GM12874 (cell line): ENCODE measurements around the gene RAX.
A peak's percentile ranks its signal among the peaks of the same experiment; 100 is the strongest.

ENCODE experiments used
- TF ChIP-seq, protein P1 (sequence below): IDR thresholded peaks from 2 replicates; pipeline ENCODE4 v1.5.1; 2011; ENCODE audit warnings: low read depth, mild to moderate bottlenecking, control low read depth, low read length, moderate library complexity; ENCODE audit not compliant: insufficient read depth

RAX gene

GRCh38 chr18:59272891-59273758, at the start of gene RAX:
Gene RAX, minus strand, starts transcription at chr18:59273454. Its CDS starts 248 bp downstream, at chr18:59273206.
- TF ChIP-seq, protein P1, sequence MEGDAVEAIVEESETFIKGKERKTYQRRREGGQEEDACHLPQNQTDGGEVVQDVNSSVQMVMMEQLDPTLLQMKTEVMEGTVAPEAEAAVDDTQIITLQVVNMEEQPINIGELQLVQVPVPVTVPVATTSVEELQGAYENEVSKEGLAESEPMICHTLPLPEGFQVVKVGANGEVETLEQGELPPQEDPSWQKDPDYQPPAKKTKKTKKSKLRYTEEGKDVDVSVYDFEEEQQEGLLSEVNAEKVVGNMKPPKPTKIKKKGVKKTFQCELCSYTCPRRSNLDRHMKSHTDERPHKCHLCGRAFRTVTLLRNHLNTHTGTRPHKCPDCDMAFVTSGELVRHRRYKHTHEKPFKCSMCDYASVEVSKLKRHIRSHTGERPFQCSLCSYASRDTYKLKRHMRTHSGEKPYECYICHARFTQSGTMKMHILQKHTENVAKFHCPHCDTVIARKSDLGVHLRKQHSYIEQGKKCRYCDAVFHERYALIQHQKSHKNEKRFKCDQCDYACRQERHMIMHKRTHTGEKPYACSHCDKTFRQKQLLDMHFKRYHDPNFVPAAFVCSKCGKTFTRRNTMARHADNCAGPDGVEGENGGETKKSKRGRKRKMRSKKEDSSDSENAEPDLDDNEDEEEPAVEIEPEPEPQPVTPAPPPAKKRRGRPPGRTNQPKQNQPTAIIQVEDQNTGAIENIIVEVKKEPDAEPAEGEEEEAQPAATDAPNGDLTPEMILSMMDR = 0 out of 2 replicates have a peak, but pooled peaks have one; percentile 7

DNA sequence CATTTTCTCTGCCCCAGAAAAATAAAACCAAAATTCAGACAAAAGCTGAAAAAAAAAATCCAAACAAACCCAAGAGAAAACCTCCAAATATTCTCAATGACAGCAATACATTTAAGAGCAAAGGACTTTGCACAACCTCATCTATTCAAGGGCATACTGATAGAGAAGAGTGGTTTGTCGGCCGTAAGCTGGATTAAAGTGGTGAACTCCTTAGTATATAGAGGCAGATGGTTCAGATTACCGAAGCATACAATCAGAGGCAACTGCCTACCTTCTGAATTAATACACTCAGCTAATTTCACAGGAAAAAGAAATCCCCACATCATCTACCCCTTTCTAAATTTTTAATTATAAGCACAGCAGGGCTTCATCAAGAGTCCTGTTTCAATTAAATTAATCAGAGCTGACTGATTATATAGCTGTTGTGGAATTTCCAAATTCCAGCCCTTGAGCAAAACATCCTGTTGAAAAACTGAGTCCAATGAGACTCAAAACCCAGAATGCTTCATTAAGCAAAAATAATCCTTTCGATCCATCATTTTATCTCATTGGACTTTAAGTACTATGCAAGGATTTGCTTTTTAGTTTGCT, 45.3 kb upstream of the RAX start, which contains the start of gene CPLX4:
Gene CPLX4 (minus strand): TSS at position 190 of the 591 bp plus-strand sequence. CDS start 187 bp downstream, at position 3.
- TF ChIP-seq, protein P1 = no peak

- TF ChIP-seq, protein P1 = no peak
Observed at GRCh38 chr18:59311631-59312030, 38.4 kb upstream of the RAX start.

DNA sequence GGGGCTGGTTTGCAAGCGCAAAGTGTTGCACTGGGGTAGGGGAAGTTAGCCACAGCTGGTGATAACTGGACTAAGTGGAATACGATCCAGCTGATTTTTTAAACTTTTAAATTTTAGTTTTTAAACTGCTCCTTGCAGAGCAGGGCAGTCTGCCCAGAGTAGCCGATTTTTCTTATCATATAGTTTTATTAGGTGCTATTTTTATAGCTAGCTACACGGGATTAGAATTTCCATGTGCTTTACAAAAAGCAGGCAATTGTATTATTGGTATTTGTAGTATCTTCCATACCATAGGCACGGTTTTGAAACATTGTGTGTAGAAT, 35.6 kb upstream of the RAX start:
- TF ChIP-seq, protein P1 = no peak

- TF ChIP-seq, protein P1 = peak; percentile 86
Observed at GRCh38 chr18:59308248-59308937, 35.1 kb upstream of the RAX start.

DNA sequence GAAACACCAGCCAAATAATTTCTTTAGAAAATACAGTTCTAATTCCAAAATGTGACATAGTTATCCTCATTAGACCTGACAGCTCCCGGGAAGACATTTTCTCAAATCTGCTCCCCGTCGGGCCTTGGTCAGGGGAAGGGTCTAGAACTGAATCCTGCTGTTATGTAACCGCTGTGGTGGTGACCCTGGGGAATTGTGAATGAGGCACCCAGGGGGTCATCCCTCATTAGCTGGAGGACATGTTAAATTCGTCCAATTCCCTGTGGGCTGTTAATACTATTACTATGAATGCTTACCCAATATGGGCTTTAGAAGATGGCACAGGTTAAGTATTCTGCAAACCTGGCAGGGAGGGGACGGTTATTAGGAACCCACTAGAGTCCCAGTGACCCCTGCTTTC, 33.4 kb upstream of the RAX start:
- TF ChIP-seq, protein P1 = no peak

DNA sequence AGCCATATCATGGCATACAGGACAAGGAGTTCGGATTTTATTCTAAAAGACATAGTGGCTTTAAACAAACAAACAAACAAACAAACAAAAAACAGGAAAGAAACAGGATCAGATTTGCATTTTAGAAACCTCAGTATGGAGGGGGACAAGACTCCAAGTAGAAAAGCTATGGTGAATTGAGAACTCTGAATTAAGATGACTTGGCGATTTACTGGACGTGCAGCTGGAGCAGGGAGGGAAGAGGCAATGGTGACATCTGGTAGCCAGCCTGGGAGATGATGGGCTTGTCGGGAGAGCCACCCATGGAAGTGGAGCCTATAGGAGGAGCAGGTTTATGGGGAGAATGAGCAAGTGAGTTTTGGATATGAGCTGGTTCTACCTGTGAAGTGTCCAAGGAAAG, 32.0 kb upstream of the RAX start:
- TF ChIP-seq, protein P1 = no peak
